A673 (cell line): Measurements from ENCODE around the gene TEK.

Experiments
- EZH2 ChIP-seq: fragments of 200-600 bp; sonication (generic); IDR thresholded peaks from 2 replicates; pipeline ENCODE4 v1.6.1; 2017; ENCODE audit warnings: borderline replicate concordance, low read depth, mild to moderate bottlenecking, mixed read lengths, antibody characterized with exemption, low read length; ENCODE audit not compliant: poor library complexity, severe bottlenecking
- TF ChIP-seq, protein P1 (sequence below): fragments of 300-800, 200-600 bp; sonication (generic); conservative IDR thresholded peaks from 2 replicates; pipeline ENCODE4 v1.5.1; 2017; ENCODE audit warnings: low read depth, mild to moderate bottlenecking, antibody characterized with exemption, low read length, moderate library complexity, mixed read lengths

DNA sequence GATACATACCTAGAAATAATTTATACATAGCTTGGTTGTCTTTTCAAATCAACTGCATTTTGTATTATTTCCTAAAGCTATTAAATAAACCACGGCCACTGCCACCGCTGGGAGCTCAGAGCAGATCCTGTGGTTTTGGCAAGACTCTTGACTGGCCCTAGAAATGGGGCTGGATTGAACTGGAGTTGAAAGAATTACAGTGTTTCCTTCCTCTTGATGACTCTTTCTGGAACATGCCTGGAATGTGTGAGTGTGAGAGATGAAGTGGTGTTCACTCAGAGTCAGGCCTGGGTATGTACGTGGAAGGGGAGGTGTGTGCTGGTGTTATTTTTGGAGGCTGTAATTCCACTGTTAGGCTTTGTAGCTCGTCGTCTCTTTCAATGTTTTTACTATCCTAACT lies 45.9 kb downstream of the TEK start:
- TF ChIP-seq, protein P1, sequence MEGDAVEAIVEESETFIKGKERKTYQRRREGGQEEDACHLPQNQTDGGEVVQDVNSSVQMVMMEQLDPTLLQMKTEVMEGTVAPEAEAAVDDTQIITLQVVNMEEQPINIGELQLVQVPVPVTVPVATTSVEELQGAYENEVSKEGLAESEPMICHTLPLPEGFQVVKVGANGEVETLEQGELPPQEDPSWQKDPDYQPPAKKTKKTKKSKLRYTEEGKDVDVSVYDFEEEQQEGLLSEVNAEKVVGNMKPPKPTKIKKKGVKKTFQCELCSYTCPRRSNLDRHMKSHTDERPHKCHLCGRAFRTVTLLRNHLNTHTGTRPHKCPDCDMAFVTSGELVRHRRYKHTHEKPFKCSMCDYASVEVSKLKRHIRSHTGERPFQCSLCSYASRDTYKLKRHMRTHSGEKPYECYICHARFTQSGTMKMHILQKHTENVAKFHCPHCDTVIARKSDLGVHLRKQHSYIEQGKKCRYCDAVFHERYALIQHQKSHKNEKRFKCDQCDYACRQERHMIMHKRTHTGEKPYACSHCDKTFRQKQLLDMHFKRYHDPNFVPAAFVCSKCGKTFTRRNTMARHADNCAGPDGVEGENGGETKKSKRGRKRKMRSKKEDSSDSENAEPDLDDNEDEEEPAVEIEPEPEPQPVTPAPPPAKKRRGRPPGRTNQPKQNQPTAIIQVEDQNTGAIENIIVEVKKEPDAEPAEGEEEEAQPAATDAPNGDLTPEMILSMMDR = no peak
- TF ChIP-seq EZH2 = no peak
